ENCODE results near the gene IKBKE.
"Not testable (repeated sequence)": the region's sequence is repeated elsewhere in the genome, so short reads cannot be mapped to it uniquely, and the experiment has no call there.

The IKBKE gene

DNA sequence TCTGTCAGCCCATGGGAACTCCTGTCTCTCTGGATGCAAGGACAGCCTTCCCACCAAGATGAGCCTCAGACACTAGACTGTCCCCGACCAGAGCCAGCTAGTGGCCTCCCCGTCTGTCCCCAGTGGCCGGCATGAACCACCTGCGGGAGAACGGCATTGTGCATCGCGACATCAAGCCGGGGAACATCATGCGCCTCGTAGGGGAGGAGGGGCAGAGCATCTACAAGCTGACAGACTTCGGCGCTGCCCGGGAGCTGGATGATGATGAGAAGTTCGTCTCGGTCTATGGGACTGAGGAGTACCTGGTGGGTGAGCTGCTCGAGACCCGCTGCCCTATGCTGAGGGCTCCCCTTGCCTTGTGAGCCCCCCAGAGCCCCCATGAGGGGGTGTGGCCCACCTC lies 5.8 kb downstream of the IKBKE start:
- DNase-seq (ENCODE audit: low spot score) = no peak

DNA sequence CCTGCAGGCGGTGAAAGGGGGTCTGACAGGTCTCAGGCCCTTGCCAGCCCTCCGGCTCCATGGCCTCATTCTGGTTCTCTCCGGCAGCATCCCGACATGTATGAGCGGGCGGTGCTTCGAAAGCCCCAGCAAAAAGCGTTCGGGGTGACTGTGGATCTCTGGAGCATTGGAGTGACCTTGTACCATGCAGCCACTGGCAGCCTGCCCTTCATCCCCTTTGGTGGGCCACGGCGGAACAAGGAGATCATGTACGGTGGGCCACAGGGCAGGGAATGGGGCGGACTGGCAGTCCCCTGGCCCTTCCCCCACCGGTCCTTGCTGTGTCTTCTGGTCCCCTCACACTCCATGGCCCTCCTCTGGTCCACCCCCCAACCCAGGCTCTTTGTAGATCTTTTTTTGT lies 6.3 kb downstream of the IKBKE start:
- DNase-seq (ENCODE audit: low spot score) = no peak

DNA sequence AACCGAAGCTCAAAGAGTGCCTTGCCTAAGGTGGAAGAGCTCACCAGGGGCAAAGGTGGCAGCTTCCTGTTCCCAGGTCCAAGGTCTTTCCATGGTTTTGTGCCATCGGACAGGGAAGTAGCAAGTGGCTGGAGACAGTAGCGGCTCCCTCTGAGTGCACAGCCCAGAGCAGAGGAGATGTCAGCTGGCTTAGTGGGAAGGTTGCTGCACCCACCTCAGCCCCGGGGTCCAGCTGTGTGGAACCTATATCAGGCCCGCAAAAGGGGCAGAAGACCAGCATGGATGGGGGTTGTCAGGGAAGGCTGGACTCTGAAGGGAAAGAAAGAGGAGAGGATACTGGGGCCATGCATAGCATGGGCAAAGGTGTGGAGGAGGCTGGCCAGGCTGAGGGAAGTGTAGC lies 6.8 kb downstream of the IKBKE start:
- no peak for DNase-seq (ENCODE audit: low spot score)

DNA sequence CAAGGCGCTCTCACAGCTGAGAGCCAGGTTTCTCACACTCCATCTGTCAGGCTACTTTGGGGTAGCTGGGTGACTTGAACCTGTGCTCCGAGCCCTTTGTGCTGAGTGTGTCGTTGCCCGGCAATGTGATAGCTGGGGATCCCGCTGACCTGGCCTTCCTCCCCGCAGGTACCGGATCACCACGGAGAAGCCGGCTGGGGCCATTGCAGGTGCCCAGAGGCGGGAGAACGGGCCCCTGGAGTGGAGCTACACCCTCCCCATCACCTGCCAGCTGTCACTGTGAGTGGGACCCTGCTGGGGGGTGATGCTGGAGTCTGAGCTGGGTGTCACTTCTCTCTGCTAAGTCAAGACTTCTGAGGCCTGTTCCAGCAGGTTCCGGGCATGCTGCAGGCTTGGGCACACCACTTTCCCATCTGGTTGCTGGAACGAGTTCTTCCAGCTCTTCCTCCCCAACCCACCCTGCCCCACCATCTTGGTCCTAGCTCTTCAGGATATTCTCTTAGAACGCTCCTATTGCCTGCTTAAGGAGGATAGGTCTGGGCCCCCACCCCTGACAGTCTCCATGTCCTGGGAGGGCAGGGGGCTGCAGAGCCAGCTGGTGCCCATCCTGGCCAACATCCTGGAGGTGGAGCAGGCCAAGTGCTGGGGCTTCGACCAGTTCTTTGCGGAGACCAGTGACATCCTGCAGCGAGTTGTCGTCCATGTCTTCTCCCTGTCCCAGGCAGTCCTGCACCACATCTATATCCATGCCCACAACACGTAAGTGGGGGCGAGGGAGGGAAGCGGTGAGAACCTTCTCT lies 7.5 kb downstream of the IKBKE start:
- DNase-seq (ENCODE audit: low spot score) = no peak

DNA sequence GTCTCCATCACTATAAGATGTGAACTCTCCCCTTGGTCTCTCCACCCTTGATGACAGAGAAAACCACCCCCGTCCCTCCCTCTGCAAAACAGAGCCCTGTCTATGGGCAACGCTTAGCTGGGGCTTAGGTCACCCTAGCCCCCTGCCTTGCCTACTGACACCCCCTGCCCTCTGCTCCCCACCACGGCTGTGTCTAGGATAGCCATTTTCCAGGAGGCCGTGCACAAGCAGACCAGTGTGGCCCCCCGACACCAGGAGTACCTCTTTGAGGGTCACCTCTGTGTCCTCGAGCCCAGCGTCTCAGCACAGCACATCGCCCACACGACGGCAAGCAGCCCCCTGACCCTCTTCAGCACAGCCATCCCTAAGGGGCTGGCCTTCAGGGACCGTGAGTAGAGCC lies 8.5 kb downstream of the IKBKE start:
- no peak for DNase-seq (ENCODE audit: low spot score)

DNA sequence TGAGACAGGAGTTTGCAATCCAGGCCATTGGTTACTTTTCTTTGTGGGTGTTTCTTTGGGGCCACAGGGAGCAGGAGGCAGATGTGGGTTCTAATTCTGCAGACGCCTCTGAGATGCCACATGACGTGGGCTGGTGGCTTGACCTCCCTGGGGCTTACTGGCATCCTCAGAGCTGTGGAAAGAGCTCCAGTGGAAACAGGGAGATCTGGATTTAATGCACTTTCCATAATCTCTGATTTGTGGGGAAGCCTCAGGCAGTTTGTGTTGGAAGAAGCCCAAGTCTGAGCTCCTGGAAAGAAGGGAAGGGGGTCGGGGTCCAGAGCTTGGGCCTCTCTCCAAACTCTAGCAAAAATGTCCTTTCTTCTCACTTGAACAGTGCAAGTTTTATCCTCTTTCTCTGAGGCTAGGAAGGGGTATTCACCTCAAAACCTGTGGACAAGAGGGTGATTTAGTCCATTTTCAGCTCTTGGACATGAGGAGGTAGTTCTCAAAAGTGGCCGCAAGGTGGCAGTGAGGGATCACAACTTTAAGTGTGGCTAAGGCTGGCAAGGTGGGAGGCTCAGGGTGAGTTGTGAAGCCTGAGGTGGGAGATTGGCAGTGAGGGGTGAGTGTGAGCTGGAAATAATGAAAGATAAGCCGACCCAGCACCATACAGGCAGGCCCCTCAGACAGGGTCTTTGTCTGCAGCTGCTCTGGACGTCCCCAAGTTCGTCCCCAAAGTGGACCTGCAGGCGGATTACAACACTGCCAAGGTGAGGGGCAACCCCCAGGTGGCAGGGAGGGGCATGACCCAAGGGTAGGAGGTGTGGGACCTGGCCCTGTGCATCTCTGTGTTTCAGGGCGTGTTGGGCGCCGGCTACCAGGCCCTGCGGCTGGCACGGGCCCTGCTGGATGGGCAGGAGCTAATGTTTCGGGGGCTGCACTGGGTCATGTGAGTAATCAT lies 9.2 kb downstream of the IKBKE start:
- peak; percentile 72 for DNase-seq (ENCODE audit: low spot score)

DNA sequence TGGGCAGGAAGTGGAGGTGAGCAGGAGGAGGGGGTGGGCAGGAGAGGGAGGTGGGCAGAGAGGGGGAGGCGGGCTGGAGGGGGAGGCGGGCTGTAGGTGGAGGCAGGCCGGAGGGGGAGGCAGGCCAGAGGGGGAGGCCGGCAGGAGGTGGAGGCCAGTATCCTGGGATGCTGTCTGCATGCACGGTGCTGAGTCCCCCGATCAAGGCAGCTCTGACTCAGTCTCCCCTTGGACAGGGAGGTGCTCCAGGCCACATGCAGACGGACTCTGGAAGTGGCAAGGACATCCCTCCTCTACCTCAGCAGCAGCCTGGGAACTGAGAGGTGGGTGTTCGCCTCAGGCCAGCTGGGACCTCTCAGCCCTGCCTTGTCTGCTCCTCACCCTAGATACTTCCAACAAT lies 9.9 kb downstream of the IKBKE start:
- DNase-seq (ENCODE audit: low spot score) = no peak

DNA sequence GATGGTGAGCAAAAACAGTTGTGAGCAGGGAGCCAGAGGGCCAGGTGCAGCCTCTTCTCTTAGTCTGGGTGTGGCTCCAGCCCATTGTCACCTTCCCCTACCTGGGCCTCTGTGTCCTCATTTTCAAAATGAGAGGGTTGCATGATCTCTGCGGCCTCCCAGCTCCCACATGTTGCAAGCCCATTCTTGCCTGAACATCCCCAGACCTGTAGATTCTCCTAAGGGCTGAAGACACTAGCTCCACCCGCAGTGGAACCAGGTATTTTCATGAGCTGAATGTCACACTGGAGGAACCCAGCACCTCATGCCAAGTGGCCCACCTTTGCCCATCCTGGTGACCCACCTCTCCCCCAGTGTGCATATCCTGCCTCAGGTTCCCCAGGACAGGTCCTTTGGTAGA lies 12.3 kb downstream of the IKBKE start:
- no peak for DNase-seq (ENCODE audit: low spot score)

DNA sequence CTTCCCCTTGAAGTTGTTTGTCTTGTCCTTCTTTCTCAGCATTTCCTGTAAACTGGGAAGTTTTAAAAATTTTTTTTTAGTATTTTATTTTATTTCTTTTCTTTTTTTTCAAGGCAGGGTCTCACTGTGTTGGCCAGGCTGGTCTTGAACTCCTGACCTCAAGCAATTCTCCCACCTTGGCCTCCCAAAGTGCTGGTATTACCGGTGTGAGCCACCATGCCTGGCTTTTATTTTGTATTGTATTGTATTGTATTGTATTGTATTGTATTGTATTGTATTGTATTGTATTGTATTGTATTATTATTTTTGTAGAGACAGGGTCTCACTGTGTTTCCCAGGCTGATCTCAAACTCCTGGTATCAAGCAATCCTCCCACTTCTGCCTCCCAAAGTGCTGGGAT lies 13.6 kb downstream of the IKBKE start:
- DNase-seq (ENCODE audit: low spot score) = not testable (repeated sequence)

DNA sequence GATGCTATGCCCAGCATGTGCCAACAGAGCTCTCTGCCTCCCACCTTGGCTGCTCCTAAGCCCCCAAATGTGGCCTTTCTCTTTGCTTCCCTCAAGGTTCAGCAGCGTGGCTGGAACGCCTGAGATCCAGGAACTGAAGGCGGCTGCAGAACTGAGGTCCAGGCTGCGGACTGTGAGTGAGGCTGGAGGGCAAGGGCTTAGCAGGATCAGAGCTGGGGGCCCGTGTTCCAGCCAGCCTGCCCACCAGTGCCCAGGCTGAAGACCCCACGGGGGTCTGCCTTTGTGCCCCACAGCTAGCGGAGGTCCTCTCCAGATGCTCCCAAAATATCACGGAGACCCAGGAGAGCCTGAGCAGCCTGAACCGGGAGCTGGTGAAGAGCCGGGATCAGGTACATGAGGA lies 14.6 kb downstream of the IKBKE start:
- DNase-seq (ENCODE audit: low spot score) = no peak

DNA sequence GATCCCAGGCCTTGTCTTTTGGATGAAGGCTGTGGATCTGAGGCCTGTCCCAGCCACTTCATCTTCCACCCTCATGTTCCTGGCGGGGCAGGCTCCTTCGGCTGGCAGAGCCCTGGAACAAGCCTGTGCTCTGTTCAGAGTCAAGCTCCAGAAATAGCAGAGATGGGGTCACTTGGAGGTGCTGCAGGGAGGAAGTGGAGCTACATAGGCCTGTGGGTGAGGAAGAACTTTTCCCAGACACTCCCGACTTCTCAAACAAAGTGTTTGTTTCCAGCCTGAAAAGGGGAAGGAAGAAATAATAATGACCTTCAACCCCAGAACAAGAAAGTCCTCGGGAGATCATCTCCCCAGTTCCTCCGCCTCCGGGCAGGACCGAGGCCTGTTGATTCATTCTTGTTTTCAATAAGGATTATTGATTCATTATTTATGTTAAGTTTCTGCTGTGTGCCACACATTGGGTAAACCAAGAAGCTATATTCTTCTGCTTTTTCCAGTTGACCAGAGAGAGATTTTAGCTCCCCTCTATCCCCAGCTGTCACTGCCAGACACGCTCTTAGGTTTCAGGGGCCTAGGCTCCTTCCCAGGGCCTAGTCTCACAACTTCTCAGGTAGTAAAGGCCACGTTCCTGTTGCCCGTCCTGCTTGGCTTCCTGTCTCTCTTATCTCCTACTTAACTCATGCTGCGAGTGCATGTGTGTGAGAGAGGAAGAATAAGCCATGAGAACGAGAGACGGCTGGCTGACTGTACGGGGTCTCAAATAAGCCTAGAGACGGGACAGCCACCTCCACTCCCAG lies 16.9 kb downstream of the IKBKE start:
- no peak for DNase-seq (ENCODE audit: low spot score)

DNA sequence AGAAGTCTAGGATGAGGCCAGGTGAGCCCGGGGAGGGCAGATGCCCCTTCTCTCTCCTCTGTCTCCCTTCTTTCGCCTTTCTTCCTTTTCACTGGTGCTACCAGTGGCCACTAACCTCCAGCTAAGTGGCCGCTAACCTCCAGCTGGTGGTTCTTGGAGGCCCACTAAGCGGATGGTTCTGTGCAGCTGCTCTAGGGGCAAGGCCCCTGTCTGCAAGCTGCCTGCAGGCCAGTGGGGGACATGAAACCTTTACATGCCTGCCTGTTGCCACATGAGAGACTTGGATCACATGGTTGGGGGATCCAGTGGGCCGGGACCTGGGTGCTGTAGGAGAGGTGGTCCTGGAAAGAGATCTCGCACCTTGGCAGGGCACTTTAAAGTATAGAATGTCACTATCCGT lies 17.7 kb downstream of the IKBKE start:
- no peak for DNase-seq (ENCODE audit: low spot score)

DNA sequence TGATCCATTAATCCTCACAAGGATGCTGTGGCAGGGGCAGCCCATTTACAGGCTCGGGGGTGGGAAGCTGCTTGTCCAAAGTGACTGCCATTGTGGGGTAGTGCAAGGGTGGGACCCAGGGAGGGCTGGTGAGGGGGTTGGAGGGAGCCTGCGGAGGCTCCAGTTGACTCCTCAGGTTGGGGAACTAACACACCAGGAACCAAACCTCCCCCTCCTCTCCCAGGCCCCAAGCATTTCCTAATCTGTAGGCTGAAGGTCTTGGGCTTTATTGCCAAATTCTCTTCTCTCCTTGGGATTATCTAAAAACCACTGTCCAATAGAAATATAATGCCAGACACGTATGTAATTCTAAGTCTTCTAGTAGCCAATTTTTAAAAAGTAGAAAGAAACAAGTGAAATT lies 18.2 kb downstream of the IKBKE start:
- DNase-seq (ENCODE audit: low spot score) = no peak

DNA sequence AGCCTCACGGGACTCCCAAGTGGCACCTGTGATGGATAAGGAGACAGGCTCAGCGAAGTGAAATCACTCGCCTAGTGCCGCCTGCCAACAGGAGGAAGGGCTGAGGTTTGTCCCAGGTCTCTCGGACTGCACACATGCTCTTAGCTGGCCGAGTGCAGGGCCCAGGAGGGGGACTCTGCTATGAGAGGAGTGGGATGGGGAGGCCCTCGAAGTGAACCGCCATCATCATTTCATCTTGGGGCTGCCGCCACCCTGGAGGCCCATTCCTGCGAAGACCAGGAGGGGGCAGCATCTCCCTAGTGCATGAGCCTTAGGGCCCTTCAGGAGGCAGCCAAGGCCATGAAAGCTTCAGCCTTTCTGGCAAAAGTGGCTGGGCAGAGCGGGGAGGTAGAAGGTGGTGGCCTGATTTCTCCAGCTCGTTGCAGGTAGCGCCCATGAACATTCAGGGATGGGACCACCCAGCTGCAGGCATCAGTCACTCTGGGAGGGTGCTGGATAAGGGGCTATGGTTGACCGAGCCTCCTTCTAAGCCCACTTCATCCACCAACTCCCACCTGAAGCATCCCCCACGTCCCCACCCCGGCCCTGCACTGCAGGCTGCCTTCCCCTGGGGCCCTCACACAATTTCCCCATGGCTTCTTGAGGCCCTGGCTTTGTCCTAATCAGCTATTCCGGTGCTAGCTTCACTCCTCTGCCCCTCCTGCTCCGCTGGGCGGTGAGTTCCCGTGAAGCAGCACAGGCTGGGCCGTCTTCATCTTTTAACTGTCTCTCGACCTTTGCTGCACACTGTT lies 19.9 kb downstream of the IKBKE start:
- peak; percentile 63 for DNase-seq (ENCODE audit: low spot score)

DNA sequence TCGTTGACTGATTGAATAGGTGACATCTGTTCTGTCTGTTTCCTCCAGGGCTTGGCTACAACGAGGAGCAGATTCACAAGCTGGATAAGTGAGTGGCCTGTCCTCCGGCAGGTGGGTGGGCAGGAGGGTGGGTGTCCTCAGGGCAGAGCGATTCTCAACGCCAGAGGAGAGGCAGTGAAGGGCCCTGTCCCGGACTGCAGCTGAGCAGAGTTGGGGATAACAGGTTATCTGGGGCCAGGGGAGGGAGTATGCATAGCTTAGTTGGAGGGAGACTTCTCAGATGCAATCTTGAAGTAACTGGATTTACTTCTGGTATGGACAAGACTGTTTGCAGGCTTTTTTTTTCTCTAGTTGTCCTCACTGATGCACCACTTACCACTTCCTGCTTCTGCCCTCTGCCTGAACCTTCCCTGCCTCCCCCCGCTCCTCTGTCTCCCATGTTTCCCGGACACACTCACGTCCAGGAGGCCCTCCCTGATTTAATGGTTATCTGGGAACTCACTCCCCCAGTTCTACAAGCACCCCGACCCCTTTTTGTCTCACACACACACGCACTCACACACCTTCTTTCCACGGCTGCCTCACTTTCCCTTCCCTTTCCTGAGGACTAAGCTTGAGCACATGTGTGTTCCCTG lies 20.6 kb downstream of the IKBKE start:
- no peak for DNase-seq (ENCODE audit: low spot score)

DNA sequence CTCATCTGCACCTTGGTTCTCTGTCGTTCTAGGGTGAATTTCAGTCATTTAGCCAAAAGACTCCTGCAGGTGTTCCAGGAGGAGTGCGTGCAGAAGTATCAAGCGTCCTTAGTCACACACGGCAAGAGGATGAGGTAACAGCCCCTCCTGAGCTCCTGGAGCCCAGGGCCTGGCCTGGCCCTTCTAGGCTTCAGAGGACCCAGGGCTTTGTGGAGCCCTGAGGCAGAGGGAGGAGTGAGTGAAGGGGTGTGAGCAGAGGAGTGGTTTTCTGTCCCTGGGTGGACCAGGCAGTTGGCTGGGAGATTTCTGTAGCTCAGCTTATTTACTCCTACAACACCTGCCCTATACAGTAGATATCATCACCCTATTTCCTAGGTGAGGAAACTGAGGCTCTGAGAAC lies 21.3 kb downstream of the IKBKE start:
- DNase-seq (ENCODE audit: low spot score) = no peak

DNA sequence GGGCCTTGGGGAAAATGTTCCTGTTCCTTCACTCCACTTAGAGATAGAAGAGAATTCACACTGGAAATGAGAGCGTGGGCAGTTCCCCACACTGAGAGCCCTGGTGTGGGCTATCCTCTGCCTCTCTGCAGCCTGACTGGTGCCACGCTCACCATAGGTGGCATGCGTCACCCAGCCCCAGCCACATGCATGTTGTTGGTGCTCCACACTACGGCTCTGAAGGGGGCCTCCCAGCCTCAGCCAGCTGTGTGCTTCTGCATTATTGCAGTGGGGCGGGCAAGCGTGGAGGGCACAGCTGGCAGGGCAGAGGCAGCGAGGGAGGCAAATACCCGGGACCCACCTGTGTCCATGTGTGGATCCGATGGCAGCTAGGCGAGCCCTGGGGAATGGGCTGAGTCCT lies 22.3 kb downstream of the IKBKE start:
- DNase-seq (ENCODE audit: low spot score) = no peak

DNA sequence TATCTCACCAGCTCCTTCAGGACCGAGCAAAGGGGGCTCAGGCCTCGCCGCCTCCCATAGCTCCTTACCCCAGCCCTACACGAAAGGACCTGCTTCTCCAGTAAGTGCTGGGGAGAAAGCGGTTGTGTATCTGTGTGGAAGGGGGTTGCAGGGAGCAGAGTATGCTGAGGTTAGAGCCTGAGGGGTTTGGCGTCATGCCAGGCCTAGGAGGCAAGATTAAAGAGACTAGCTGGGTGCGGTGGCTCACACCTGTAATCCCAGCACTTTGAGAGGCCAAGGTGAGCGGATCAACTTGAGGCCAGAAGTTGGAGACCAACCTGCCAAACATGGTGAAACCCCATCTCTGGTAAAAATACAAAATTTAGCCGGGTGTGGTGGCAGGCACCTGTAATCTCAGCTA lies 23.0 kb downstream of the IKBKE start:
- DNase-seq (ENCODE audit: low spot score) = no peak

DNA sequence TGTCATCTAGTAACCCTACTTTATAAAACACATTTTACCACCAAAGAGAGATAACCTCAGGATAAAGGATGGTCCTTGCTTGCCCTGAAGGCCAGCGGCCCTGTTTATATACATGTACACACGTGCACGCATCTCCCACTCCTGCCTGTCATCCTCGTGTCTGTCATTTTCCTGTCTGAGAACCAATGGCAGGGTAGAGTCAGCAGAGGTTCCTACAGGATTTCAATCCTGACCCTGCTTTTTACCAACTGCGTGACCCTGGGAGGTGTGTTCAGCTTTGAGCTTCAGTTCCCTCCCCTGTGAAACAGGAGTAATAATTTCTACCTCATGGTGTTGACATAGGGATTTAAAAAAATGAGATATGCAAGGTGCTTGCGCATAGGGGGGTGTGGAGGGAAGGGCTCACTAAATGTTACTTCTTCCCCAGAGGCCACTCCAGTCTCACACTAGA lies 24.8 kb downstream of the IKBKE start:
- DNase-seq (ENCODE audit: low spot score) = no peak

DNA sequence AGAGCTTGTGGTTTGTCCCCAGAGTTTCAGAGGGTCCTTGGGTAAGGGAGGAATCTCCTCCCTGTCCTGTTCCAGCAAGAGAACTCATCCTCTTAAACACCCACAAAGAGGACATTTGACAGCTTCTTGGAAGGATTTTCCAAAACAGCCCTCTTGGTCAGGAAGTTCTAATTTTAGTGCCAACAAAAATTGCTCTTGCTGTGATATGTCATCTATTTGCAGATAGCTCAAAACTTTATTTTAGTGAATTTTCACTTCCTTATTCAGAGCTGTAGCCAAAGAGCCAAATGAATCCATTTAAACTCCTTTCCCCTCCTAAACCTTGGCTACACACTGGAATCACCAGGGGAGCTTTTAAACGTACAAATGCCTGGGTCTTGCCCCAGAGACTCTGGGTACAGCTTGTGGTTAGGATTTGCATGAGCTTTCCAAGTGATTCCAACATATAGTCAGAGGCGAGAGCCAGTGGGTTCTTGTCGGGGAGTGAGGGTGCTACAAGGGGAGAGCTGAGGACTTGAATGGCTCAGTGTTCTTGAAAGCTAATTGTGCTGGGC lies 25.3 kb downstream of the IKBKE start:
- DNase-seq (ENCODE audit: low spot score) = no peak

Data from kidney capillary endothelial cell (primary cell).